IgD-negative memory B cell (primary cell): ENCODE data around the gene TTC13. TPM values are rescaled to one million over a fixed set of nuclear protein-coding genes. Genes with fewer than 3 reads are reported as not detected.

Source experiments
- H3K27ac Mint-ChIP-seq, 3 donors: one replicate each; pipeline ENCODE4 v1.8.0; 2020 to 2022; ENCODE audit warnings: mild to moderate bottlenecking in 3 of 3, mixed read lengths in 3 of 3, moderate library complexity in 1 of 3
- H3K27me3 Mint-ChIP-seq: one replicate; pipeline ENCODE4 v1.8.0; 2021; ENCODE audit warnings: mixed read lengths
- H3K36me3 Mint-ChIP-seq: one replicate; pipeline ENCODE4 v1.8.0; 2020; ENCODE audit warnings: mild to moderate bottlenecking, mixed read lengths
- H3K4me1 Mint-ChIP-seq, 3 donors: one replicate each; pipeline ENCODE4 v1.8.0; 2020 to 2022; ENCODE audit warnings: mixed read lengths in 3 of 3, mild to moderate bottlenecking in 1 of 3
- H3K4me3 Mint-ChIP-seq, 4 donors: one replicate each; pipeline ENCODE4 v1.8.0; 2020 to 2022; ENCODE audit warnings: mild to moderate bottlenecking in 4 of 4, mixed read lengths in 4 of 4, moderate library complexity in 3 of 4
- H3K9me3 Mint-ChIP-seq, 3 donors: one replicate each; pipeline ENCODE4 v1.8.0; 2020 to 2021; ENCODE audit warnings: mixed read lengths in 3 of 3, mild to moderate bottlenecking in 1 of 3
- polyA plus RNA-seq: library from polyadenylated mRNA; unstranded; fragments of 300-500 nt; fragmentation: Illumina TruSeq; gene quantifications from one replicate; pipeline ENCODE4 v1.2.3, GENCODE V29; 2021

The TTC13 gene
- polyA plus RNA-seq, 1 donor from 2014 or later: 12.8 TPM

DNA sequence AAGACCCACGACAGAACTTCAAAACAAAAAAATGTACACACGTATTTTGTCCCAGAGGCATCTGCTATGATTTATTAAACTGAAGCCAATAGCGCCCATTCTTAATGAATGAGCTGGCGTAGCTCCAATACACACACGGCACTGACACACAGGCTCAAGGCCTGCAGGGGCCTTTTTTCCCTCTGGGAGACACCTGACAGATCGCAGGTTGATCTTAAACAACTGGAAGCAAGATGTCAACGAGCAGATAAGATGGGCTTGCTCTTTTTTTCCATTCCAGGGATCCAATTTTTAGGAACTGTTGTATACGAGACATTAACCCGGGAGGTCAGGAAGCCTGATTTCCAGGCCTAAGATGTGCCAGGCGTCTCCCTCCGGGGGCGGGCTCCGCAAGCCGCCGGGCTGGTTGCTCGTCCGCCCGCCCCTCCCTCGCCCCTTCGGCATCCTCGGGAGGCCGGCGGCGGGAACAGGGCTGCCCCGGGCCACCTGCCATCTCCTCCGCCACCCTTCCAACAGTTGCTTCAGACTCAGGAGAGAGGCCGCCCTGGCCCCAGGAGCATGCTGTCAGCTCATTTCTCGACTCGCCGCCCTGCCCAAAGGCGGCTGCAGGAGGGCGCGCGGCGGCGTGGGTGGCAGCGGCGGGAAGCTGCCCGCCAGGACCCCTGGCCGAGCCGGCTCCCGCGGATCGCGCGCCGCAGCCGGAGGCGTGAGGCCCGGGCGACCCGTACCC lies 735 bp downstream of the TTC13 start:
- H3K27me3 Mint-ChIP-seq: no peaks in the 10 kb centered on the region
- H3K27ac Mint-ChIP-seq: peak overlapping the region; percentile 95 to 98 (median 95)
- H3K4me3 Mint-ChIP-seq: peak overlapping the region; percentile 95 to 99 (median 98)
- peaks cover 31 to 41% (median 41%) of the 10 kb centered on the region in 3 donors for H3K4me1 Mint-ChIP-seq
- no peaks in the 10 kb centered on the region for H3K9me3 Mint-ChIP-seq
- H3K36me3 Mint-ChIP-seq: no peaks in the 10 kb centered on the region

DNA sequence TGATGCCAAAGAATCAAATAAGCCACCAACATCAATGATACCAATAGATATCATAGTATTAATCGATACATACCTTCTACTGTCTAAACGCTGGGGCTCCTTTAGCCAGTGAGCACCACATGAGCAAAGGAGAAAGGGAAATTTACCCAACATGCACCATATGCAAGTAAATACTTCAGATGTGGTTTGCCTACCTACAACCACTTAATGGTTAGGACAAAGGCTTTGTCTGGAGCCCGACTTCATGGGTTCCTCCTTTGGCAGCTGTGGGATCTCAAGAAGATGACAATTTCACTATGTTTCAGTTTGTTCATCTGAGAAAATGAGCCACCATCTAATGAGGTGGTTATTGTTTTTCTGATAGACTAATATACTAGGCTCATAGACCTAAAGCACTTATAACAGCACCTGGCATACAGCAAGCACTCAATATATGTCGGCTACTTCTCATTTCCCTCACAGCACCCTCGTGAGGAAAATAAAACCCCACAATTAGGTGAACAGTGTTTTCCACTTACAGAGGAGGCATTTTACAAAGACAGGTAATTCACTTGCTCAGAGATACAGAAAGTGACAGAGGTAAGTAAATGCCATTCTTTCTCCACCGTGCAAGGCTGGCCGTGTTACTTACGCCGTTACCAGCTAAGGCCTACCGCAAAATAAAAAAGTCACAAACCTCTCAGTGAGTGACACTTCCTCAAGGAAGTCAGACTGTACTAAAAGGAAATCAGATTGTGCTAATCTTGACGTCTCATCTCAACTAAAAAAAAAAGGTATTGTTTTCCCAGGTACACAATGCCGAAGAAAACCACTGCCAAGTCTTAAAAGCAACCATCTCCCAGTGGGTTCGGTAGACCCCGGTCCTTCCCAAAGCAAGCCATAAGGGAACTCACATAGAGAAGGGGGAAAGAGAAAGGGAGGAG lies 1.6 kb downstream of the TTC13 start:
- H3K27ac Mint-ChIP-seq: peak overlapping the region; percentile 95 to 98 (median 95)
- no peaks in the 10 kb centered on the region for H3K36me3 Mint-ChIP-seq
- peaks cover 38 to 49% (median 49%) of the 10 kb centered on the region in 3 donors for H3K4me1 Mint-ChIP-seq
- no peaks in the 10 kb centered on the region for H3K27me3 Mint-ChIP-seq
- H3K4me3 Mint-ChIP-seq: peak overlapping the region; percentile 95 to 99 (median 98)
- H3K9me3 Mint-ChIP-seq: no peaks in the 10 kb centered on the region

DNA sequence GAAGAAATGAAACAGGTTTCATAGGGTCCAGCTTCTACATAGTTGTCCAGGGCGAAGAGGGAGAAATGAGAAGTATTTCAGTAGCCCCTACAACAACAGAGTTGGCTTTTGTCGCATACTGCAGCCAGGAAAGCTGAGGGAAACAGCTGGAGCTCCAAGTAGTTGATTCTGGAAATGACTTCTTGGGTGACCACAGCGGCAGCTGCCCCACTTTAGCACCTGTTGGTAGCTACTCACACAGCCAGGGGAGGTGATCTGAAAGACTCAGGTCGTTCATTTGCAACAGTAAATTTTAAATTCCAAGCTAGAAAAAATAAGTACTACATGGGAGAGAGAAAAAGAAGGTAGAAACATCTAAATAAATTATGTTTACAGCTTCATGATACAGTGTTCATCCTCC lies 2.3 kb downstream of the TTC13 start:
- Mint-ChIP-seq H3K4me1 (peaks cover 44 to 54% (median 49%) of the 10 kb centered on the region in 3 donors), H3K9me3 (no peaks in the 10 kb centered on the region)

DNA sequence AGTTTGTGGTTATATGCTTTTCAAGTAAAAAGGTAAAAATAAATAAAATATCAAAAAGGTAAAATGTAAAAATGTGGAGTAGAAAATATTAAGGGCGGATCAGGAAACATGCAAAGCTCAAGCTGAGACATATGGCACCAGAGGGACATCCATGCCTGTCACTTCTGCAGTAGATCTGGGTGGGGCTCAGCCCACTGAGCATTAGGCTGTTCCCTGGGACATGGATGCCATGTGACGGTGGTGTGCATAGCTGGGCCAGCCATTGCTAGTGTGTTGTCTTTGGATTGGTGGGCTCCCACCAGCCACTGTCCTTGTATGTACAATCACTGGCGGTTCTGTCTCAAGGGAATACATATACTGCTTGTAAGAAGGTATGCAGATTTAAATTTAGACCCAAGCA lies 3.0 kb downstream of the TTC13 start:
- Mint-ChIP-seq H3K27me3 (no peaks in the 10 kb centered on the region), H3K4me3 (peak overlapping the region in 1 of 4 donors; percentile 26), H3K27ac (no peak overlapping the region), H3K9me3 (no peaks in the 10 kb centered on the region), H3K4me1 (peaks cover 46 to 55% (median 52%) of the 10 kb centered on the region in 3 donors), H3K36me3 (no peaks in the 10 kb centered on the region)

More for the DNA sequence above, 2.3 kb downstream of the TTC13 start:
- Mint-ChIP-seq H3K27ac (peak overlapping the region in 2 of 3 donors; percentile 73 to 95), H3K4me3 (peak overlapping the region; percentile 12 to 99 (median 98)), H3K36me3 (no peaks in the 10 kb centered on the region), H3K27me3 (no peaks in the 10 kb centered on the region)

DNA sequence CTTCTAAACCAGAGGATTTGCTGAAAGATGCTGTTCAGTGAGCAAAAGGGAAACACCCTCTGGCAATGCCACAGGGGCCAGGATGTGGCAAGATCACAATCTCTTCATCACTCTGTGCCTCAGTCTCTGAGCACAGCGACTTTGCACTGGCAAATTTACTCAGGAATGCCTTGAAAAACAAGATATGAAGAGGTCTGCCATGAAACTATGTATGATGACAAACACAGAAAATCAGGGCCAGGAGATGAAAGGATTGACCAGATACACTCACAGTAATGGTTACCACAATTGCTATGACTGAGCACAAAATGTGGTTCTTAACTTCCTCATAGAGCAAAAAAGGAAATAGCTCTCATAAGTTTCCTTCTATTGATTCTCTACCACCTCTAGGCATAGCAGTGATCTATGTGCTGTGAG lies 5.8 kb downstream of the TTC13 start:
- peak overlapping the region; percentile 46 to 88 (median 74) for H3K27ac Mint-ChIP-seq
- peaks cover 50 to 59% (median 54%) of the 10 kb centered on the region in 3 donors for H3K4me1 Mint-ChIP-seq
- H3K36me3 Mint-ChIP-seq: no peaks in the 10 kb centered on the region
- H3K27me3 Mint-ChIP-seq: no peaks in the 10 kb centered on the region
- no peaks in the 10 kb centered on the region for H3K9me3 Mint-ChIP-seq
- peak overlapping the region in 3 of 4 donors; percentile 58 to 80 (median 66) for H3K4me3 Mint-ChIP-seq

DNA sequence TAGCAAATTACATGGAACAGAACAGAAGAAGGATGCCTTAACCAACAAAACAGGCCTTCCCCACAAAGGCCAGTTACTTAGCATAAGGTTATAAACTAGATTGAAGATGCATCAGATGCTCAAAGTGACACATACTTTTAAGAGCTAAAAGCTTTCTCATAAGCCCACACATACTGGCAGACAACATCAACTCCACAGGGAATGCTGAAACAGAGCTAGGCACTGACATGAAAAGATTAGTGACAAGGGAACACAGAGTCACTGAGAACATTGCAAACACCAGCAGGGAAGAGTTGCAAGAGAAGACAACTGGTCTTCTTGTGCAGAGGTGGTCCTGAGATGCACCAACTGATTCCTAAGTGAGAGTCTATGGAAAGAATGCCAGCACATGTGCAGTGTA lies 6.9 kb downstream of the TTC13 start:
- Mint-ChIP-seq H3K9me3 (no peaks in the 10 kb centered on the region), H3K27ac (no peak overlapping the region), H3K4me1 (peaks cover 41 to 48% (median 44%) of the 10 kb centered on the region in 3 donors), H3K4me3 (no peak overlapping the region), H3K27me3 (no peaks in the 10 kb centered on the region), H3K36me3 (no peaks in the 10 kb centered on the region)

DNA sequence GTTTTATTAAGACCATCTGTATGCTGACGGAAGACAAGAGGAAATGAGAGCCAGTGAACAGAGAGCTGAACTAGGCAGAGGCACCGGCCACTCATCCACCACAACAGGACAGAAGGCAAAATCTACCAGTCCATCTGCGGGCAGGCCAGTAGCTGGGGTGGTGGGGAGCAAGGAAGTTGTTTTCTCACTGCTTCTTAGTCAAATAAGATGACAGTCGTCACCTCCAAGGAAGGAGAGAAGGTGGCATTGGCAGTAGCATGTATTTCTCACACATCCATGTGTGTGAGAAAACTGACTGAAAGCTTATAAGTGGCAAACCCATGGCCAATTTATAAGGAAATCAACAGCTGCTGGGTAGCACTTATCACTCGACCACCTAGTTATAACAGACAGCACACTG lies 8.2 kb downstream of the TTC13 start:
- no peaks in the 10 kb centered on the region for H3K27me3 Mint-ChIP-seq
- peaks cover 33 to 37% (median 36%) of the 10 kb centered on the region in 3 donors for H3K4me1 Mint-ChIP-seq
- H3K36me3 Mint-ChIP-seq: no peaks in the 10 kb centered on the region
- H3K4me3 Mint-ChIP-seq: no peak overlapping the region
- H3K9me3 Mint-ChIP-seq: no peaks in the 10 kb centered on the region
- no peak overlapping the region for H3K27ac Mint-ChIP-seq

DNA sequence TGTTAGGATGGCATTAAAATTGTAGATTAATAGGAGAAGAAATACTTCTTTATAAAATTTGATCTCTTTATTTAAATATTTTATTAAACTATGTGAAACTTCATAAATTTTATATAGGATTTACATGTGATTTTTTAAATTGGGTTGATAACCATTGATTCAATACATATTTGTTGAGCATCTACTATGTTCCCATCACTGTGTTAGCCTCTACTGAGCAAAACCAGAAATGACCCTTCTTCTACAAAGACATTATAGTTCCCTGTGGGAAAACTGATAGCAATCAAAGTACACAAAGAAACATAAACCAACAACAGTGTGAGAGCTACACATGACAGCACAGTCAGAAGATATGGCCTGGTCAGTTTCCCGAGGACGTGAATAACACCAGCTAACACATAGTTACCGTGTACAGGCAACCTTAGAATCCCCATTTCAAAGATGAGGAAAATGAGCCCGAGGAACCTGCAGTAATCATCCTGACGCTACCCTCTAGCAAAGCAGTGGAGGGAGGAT lies 12.2 kb downstream of the TTC13 start:
- Mint-ChIP-seq H3K4me1 (peaks cover 21 to 33% (median 33%) of the 10 kb centered on the region in 3 donors), H3K4me3 (no peak overlapping the region), H3K36me3 (no peaks in the 10 kb centered on the region), H3K27ac (peak overlapping the region in 1 of 3 donors; percentile 6), H3K9me3 (no peaks in the 10 kb centered on the region), H3K27me3 (no peaks in the 10 kb centered on the region)

DNA sequence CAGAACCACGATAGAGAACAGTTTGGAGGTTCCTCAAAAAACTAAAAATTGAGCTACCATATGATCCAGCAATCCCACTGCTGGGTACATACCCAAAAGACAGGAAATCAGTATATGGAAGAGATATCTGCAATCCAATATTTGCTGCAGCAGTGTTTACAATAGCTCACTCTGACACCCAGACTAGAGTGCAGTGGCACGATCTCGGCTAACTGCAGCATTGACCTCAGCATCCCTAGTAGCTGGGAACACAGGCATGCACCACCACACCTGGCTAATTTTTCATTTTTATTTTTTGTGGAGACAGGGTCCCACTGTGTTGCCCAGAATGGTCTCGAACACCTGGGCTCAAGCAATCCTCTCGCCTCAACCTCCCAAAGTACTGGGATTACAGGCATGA lies 13.1 kb downstream of the TTC13 start:
- peaks cover 1% of the 10 kb centered on the region for H3K36me3 Mint-ChIP-seq

DNA sequence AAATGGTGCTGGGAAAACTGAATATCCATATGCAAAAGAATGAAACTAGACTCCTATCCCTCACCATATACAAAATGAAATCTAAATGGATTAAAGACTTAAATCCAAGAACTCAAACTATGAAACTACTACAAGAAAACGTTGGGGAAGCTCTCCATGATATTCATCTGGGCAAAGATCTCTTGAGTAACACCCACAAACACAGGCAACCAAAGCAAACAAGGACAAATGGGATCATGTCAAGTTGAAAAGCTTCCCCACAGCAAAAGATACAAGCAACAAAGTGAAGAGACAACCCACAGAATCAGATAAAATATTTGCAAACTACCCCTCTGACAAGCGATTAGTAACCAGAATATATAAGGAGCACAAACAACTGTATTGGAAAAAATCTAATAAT lies 13.8 kb downstream of the TTC13 start:
- H3K9me3 Mint-ChIP-seq: no peaks in the 10 kb centered on the region
- no peak overlapping the region for H3K27ac Mint-ChIP-seq
- no peaks in the 10 kb centered on the region for H3K27me3 Mint-ChIP-seq
- H3K36me3 Mint-ChIP-seq: peaks cover 2% of the 10 kb centered on the region
- H3K4me1 Mint-ChIP-seq: peaks cover 21 to 28% (median 27%) of the 10 kb centered on the region in 3 donors
- no peak overlapping the region for H3K4me3 Mint-ChIP-seq

More for the DNA sequence above, 13.1 kb downstream of the TTC13 start:
- H3K4me3 Mint-ChIP-seq: no peak overlapping the region
- no peak overlapping the region for H3K27ac Mint-ChIP-seq
- no peaks in the 10 kb centered on the region for H3K27me3 Mint-ChIP-seq
- H3K9me3 Mint-ChIP-seq: no peaks in the 10 kb centered on the region
- peaks cover 26 to 33% (median 32%) of the 10 kb centered on the region in 3 donors for H3K4me1 Mint-ChIP-seq

DNA sequence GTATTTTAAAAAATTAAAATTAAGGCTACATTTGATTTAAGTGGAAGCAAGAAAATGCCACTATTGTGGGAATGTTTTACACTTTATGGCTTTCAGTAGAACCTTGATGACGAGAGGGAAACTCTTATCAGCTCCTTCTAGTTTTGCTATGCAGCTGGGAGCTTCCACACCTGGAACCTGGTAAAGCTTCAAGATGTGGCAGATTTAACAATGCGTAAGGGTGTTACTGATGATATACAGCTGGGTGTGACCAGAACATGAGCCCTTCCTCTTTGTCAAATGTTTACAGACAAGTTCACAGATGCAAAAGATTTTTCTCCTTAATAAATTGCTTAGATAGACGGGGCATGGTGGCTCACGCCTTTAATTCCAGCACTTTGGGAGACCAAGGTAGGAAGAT lies 20.3 kb downstream of the TTC13 start:
- Mint-ChIP-seq H3K27ac (peak overlapping the region in 1 of 3 donors; percentile 1), H3K9me3 (no peaks in the 10 kb centered on the region), H3K4me1 (peaks cover 17 to 30% (median 24%) of the 10 kb centered on the region in 3 donors), H3K4me3 (peak overlapping the region in 1 of 4 donors; percentile 49), H3K36me3 (peaks cover 5% of the 10 kb centered on the region), H3K27me3 (no peaks in the 10 kb centered on the region)

DNA sequence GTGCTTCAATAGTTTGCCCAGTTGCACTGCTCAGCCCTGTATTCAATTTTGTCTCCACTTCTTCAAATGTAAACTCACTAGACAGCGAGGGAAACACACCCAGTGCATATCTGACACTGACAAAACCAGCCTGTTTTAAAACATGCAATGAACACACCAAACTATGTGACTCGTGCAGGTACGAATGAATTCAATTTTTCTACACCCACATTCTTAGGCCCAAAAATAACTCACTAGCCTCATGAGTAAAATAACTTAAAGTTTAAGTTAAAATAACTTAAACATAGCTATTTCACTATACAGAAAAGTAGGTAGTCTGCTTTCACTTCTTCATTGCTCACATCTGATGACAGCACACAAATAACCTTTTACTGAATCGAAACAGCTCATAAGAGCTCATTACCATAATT lies 21.1 kb downstream of the TTC13 start:
- Mint-ChIP-seq H3K27ac (peak overlapping the region; percentile 1 to 46 (median 30)), H3K4me3 (peak overlapping the region in 2 of 4 donors; percentile 2 to 18)

DNA sequence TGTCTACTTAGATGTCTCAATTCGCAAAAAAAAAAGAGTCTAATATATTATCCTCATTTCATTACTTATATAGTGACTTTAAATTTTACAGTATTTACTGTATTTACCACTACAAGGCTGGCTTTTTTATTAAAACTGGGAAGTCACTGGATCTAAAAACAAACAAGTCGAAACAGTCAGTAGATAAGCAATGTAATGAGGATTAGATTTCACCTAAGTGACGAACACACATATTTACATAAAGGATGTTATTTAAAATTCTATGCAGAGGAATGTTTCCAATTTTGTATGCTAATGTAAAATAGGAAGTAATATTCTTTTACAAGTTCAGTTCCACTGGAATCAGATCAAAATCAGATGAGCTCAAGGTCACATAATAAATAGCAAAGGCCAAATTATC lies 28.3 kb downstream of the TTC13 start:
- H3K4me3 Mint-ChIP-seq: no peak overlapping the region
- peaks cover 4% of the 10 kb centered on the region for H3K36me3 Mint-ChIP-seq
- H3K27me3 Mint-ChIP-seq: no peaks in the 10 kb centered on the region
- peaks cover 12 to 15% (median 14%) of the 10 kb centered on the region in 3 donors for H3K4me1 Mint-ChIP-seq
- no peaks in the 10 kb centered on the region for H3K9me3 Mint-ChIP-seq
- H3K27ac Mint-ChIP-seq: no peak overlapping the region

More for the DNA sequence above, 21.1 kb downstream of the TTC13 start:
- Mint-ChIP-seq H3K4me1 (peaks cover 17 to 27% (median 21%) of the 10 kb centered on the region in 3 donors), H3K27me3 (no peaks in the 10 kb centered on the region), H3K36me3 (peaks cover 5% of the 10 kb centered on the region), H3K9me3 (no peaks in the 10 kb centered on the region)

DNA sequence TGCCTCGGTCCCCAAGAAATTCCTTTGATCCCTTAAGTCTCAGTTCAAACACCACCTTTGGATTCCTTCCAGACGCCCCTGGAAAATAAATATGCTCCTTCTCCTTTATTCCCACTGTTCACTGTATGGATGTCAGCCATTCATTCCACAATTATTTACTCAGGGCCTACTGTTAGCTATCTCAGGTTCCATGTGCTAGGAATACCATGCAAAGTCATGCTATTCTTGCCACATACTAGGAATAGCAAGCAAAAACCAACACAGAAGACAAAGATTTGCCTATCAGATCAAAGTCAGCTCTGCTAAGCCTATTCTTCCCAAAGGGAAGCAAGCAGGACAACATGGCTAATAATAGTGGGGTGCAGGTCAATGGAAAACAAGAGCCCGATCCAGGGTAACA lies 29.8 kb downstream of the TTC13 start:
- Mint-ChIP-seq H3K36me3 (peaks cover 8% of the 10 kb centered on the region), H3K4me1 (peaks cover 12 to 15% (median 14%) of the 10 kb centered on the region in 3 donors), H3K27ac (peak overlapping the region in 1 of 3 donors; percentile 77), H3K4me3 (peak overlapping the region in 1 of 4 donors; percentile 1), H3K9me3 (no peaks in the 10 kb centered on the region), H3K27me3 (no peaks in the 10 kb centered on the region)

DNA sequence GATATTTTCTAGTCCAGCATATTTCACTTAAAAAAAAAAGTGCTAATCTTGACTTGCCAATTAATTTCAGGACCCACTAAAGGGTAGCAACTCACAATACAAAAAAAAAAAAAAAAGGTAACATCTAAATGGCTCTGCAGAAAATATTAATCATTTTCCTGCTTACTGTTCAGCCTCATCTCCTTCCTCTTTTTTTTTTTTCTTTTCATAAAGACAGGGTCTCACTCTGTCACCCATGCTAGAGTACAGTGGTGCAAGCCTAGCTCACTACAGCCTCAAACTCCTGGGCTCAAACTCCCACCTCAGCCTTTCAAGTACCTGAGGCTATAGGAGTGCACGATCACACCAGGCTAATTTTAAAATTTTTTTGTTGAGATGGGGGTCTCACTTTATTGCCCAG lies 30.4 kb downstream of the TTC13 start:
- Mint-ChIP-seq H3K27ac (peak overlapping the region in 1 of 3 donors; percentile 77), H3K36me3 (peaks cover 6% of the 10 kb centered on the region), H3K4me3 (no peak overlapping the region)

More for the DNA sequence above, 30.4 kb downstream of the TTC13 start:
- Mint-ChIP-seq H3K9me3 (no peaks in the 10 kb centered on the region), H3K4me1 (peaks cover 12 to 15% (median 14%) of the 10 kb centered on the region in 3 donors), H3K27me3 (no peaks in the 10 kb centered on the region)
